ENCODE data around the gene ZNF691. TPM values are rescaled to one million over a fixed set of nuclear protein-coding genes. Genes with fewer than 3 reads are reported as not detected.

ZNF691 gene
- total and polyA plus RNA-seq, 9 donors, result 7.9 to 14.1 (median 12.3) TPM

- 36 to 46% (median 39%) methylated on average over 7 of the region's 7 CpGs for WGBS, 3 donors
- TF ChIP-seq POLR2A (IDR thresholded peaks at IDR 0.05), result no peak
- no peak for TF ChIP-seq CTCF (IDR thresholded peaks at IDR 0.05)
- no peak for TF ChIP-seq EP300 (IDR thresholded peaks at IDR 0.05)
- Histone ChIP-seq H3K4me3 (peak overlapping the region; percentile 90), H3K4me1 (ENCODE audit: insufficient read depth) (peaks cover 7% of the 10 kb centered on the region), H3K9me3 (no peaks in the 10 kb centered on the region), H3K36me3 (no peaks in the 10 kb centered on the region), H3K27me3 (no peaks in the 10 kb centered on the region), H3K27ac (peak overlapping the region; percentile 24 to 99)
- intact Hi-C loops (cut with DNase I), result loop anchor here in 1 of 4 donors (10.0 kb wide), 1 partner anchor 51 kb away; the partner anchor contains the start of genes C1orf50 and P3H1
- peak in 1 of 5 donors; percentile 19 for DNase-seq
Observed at GRCh38 chr1:42815941-42816584, 30.4 kb upstream of the ZNF691 start.

GRCh38 chr1:42816585-42817439 lies 29.6 kb upstream of the ZNF691 start, which contains the start of the genes ERMAP and SVBP:
Gene ERMAP (plus strand): TSS chr1:42817122. CDS start chr1:42830449, 13,327 bp downstream.
Gene SVBP (minus strand): TSS chr1:42817397. CDS start chr1:42816544, 853 bp downstream.
- intact Hi-C loops (cut with DNase I), result loop anchor here in 1 of 4 donors (10.0 kb wide), 1 partner anchor 52 kb away; the partner anchor contains the start of genes C1orf50 and P3H1
- Histone ChIP-seq H3K4me1 (ENCODE audit: insufficient read depth) (peaks cover 7% of the 10 kb centered on the region), H3K9me3 (no peaks in the 10 kb centered on the region)

GRCh38 chr1:42817440-42817767 lies 29.0 kb upstream of the ZNF691 start:
- Histone ChIP-seq H3K36me3 (no peaks in the 10 kb centered on the region), H3K9me3 (no peaks in the 10 kb centered on the region), H3K4me3 (peak overlapping the region; percentile 90), H3K27me3 (no peaks in the 10 kb centered on the region), H3K4me1 (ENCODE audit: insufficient read depth) (peaks cover 7% of the 10 kb centered on the region), H3K27ac (peak overlapping the region in 1 of 2 donors; percentile 99)
- TF ChIP-seq EP300 (IDR thresholded peaks at IDR 0.05), result no peak
- TF ChIP-seq POLR2A (IDR thresholded peaks at IDR 0.05), result no peak
- no peak for TF ChIP-seq CTCF (IDR thresholded peaks at IDR 0.05)
- intact Hi-C loops (cut with DNase I), result loop anchor here in 1 of 4 donors (10.0 kb wide), 1 partner anchor 53 kb away; the partner anchor contains the start of genes C1orf50 and P3H1
- no peak for DNase-seq
- 1 to 2% (median 1%) methylated on average over 13 of the region's 13 CpGs for WGBS, 3 donors

More at GRCh38 chr1:42816585-42817439, 29.6 kb upstream of the ZNF691 start, which contains the start of the genes ERMAP and SVBP:
- Histone ChIP-seq H3K27ac (peak within 1 kb of the TSS; percentile 71 to 99), H3K27me3 (no peaks in the 10 kb centered on the region), H3K4me3 (peak within 1 kb of the TSS; percentile 90), H3K36me3 (no peaks in the 10 kb centered on the region)
- peak; percentile 92 to 96 (median 95) for DNase-seq
- 1% methylated on average over 52 to 66 of the region's 66 CpGs for WGBS, 3 donors
- TF ChIP-seq CTCF (IDR thresholded peaks at IDR 0.05) (no peak), POLR2A (IDR thresholded peaks at IDR 0.05) (peak; percentile 40)

GRCh38 chr1:42817976-42818375 lies 28.4 kb upstream of the ZNF691 start:
- intact Hi-C loops (cut with DNase I), result loop anchor here in 1 of 4 donors (10.0 kb wide), 1 partner anchor 53 kb away; the partner anchor contains the start of genes C1orf50 and P3H1
- TF ChIP-seq CTCF (IDR thresholded peaks at IDR 0.05), result no peak
- no peak for TF ChIP-seq POLR2A (IDR thresholded peaks at IDR 0.05)
- TF ChIP-seq EP300 (IDR thresholded peaks at IDR 0.05), result no peak
- no peak overlapping the region for H3K27ac ChIP-seq
- H3K4me1 ChIP-seq (ENCODE audit: insufficient read depth), result peaks cover 7% of the 10 kb centered on the region
- H3K27me3 ChIP-seq, result no peaks in the 10 kb centered on the region
- no peak overlapping the region for H3K4me3 ChIP-seq
- DNase-seq, result no peak
- WGBS, 3 donors, result 94 to 96% (median 95%) methylated on average over 3 of the region's 3 CpGs
- no peaks in the 10 kb centered on the region for H3K9me3 ChIP-seq
- H3K36me3 ChIP-seq, result no peaks in the 10 kb centered on the region
